Spleen (tissue), 11 donors: Measurements from ENCODE around the gene CCND3. TPM values are rescaled to one million over a fixed set of nuclear protein-coding genes. Genes with fewer than 3 reads are reported as not detected.
"Not testable (repeated sequence)": the region's sequence is repeated elsewhere in the genome, so short reads cannot be mapped to it uniquely, and the experiment has no call there.

Source experiments
- DNase-seq: peaks from one replicate; pipeline ENCODE4 v3.0.0-alpha.2; 2020
- H3K27ac ChIP-seq, 8 donors: fragments of 200-600 bp; sonication (generic) in 7 of 8; 1 replicate in 4 of 8; 2 replicates in 4 of 8; pipeline versions ENCODE4 v1.5.0 to v1.8.0; 2016 to 2021; ENCODE audit warnings: inconsistent platforms in 4 of 8, mild to moderate bottlenecking in 4 of 8, moderate library complexity in 1 of 8
- H3K27me3 ChIP-seq, 7 donors: fragments of 200-600 bp; sonication (generic) in 6 of 7; replicated peaks in 1 of 7; 1 replicate in 4 of 7; 2 replicates in 3 of 7; pipeline versions ENCODE4 v1.5.0 to v1.8.0; 2016 to 2021; ENCODE audit warnings: inconsistent platforms in 3 of 7, mild to moderate bottlenecking in 1 of 7
- H3K36me3 ChIP-seq, 6 donors: fragments of 200-600 bp; sonication (generic) in 5 of 6; 1 replicate in 4 of 6; 2 replicates in 2 of 6; pipeline versions ENCODE4 v1.5.0 to v1.8.0; 2016 to 2021; ENCODE audit warnings: inconsistent platforms in 2 of 6
- H3K4me1 ChIP-seq, 6 donors: fragments of 200-600 bp; sonication (generic) in 5 of 6; 1 replicate in 3 of 6; 2 replicates in 3 of 6; pipeline versions ENCODE4 v1.5.0 to v1.8.0; 2016 to 2021; ENCODE audit warnings: inconsistent platforms in 3 of 6
- H3K4me3 ChIP-seq, 8 donors: fragments of 200-600 bp; sonication (generic) in 7 of 8; 1 replicate in 4 of 8; 2 replicates in 4 of 8; pipeline versions ENCODE4 v1.5.0 to v1.8.0; 2016 to 2021; ENCODE audit warnings: inconsistent platforms in 4 of 8, mild to moderate bottlenecking in 4 of 8, moderate library complexity in 2 of 8
- H3K9me3 ChIP-seq, 8 donors: fragments of 200-600 bp; sonication (generic) in 7 of 8; 1 replicate in 4 of 8; 2 replicates in 4 of 8; pipeline versions ENCODE4 v1.5.0 to v1.8.0; 2016 to 2021; ENCODE audit warnings: inconsistent platforms in 4 of 8
- POLR2A ChIP-seq, 3 donors: fragments of 450-650 bp; IDR thresholded peaks; one replicate each; pipeline ENCODE4 v1.5.1; 2017; ENCODE audit warnings: antibody characterized with exemption in 3 of 3, mild to moderate bottlenecking in 1 of 3
- POLR2AphosphoS5 ChIP-seq, 3 donors: sonication (generic); formaldehyde crosslinking; IDR thresholded peaks; one replicate each; pipeline ENCODE4 v1.5.1; 2017; ENCODE audit warnings: antibody characterized with exemption in 3 of 3
- WGBS, 5 donors: extraction: QIAGEN DNeasy Blood & Tissue Kit in 3 of 5; methylation state at CpG; one replicate each; pipeline versions ENCODE4 v1.1.5 to v1.1.7; 2013 to 2018; 5-methylcytosine and 5-hydroxymethylcytosine counted together
- intact Hi-C: fragments of 100-400 bp; cut with DNase I; formaldehyde crosslinking; loops from one replicate; pipeline ENCODE4 v1.15.0; 2023; ENCODE audit warnings: low total_unique reads
- polyA plus RNA-seq, 3 donors: library from polyadenylated mRNA; stranded (reverse); fragments of 200-250 nt; gene quantifications; one replicate each; pipeline ENCODE4 v1.2.1, GENCODE V29; 2013
- total RNA-seq, 7 donors: library from RNA; depleted of rRNA in 3 of 7; stranded (reverse); fragments of >200 nt in 3 of 7; fragmentation: NEBNext Ultra II Directional in 4 of 7; extraction: Animal tissue kit (Norgen Biotek cat#: 25700) in 4 of 7; gene quantifications; one replicate each; pipeline versions ENCODE4 v1.1.0 to v1.2.1, GENCODE V29; 2016 to 2021
- TF ChIP-seq, protein P1 (sequence below), 11 experiments: fragments of 200-600 bp in 7 of 11; fragments of 450-650 bp in 4 of 11; sonication (generic) in 4 of 11; IDR thresholded peaks in 8 of 11; conservative IDR thresholded peaks in 3 of 11; 1 replicate in 7 of 11; 2 replicates in 4 of 11; pipeline versions ENCODE4 v1.4.0 to v1.8.0; 2016 to 2021; ENCODE audit warnings: antibody characterized with exemption in 11 of 11, inconsistent platforms in 4 of 11, mild to moderate bottlenecking in 1 of 11
- donor health status: healthy with polysubstance abuse.
- donor health status: DM: no; HTN: no; CAD: no; lungs with moderate emphysema.
- donor health status: DM: no; HTN: no; CAD: no.
- donor health status: Bipolar disorder and iron deficiency.
- donor health status: healthy.
- donor health status: DM: no; HTN: no; CAD: no.
- donor health status: DM: yes; HTN: yes; CAD: no.

CCND3 gene
- total and polyA plus RNA-seq, 10 donors = 115 to 531 (median 232) TPM

DNA sequence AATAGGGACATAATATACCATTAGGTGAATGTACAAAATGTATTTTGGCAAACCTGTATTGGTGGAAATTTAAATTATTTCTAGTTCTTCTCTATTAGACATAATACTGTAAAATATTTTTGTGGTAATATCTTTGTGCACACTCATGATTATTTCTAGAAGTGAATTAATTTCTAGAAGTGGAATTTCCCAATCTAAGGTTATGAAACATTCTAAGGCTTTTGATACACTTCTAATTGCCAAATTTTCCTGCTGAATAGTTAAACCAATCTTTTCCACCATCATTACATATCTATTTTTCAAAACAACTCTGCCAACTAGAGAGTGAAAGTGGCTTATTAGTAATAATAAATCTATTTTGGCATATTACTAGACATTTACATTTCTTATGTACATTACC, 1.8 kb upstream of the CCND3 start:
- DNase-seq = no peak
- intact Hi-C loops = no loop called here
- Histone ChIP-seq H3K4me3 (no peak overlapping the region), H3K4me1 (peaks cover 19 to 93% (median 54%) of the 10 kb centered on the region in 6 donors), H3K9me3 (no peaks in the 10 kb centered on the region), H3K27me3 (no peaks in the 10 kb centered on the region), H3K27ac (peak overlapping the region in 2 of 8 donors; percentile 2 to 96), H3K36me3 (peaks cover 0 to 40% (median 0%) of the 10 kb centered on the region in 6 donors)
- no peak for TF ChIP-seq POLR2AphosphoS5 (IDR thresholded peaks at IDR 0.05)
- TF ChIP-seq, protein P1, sequence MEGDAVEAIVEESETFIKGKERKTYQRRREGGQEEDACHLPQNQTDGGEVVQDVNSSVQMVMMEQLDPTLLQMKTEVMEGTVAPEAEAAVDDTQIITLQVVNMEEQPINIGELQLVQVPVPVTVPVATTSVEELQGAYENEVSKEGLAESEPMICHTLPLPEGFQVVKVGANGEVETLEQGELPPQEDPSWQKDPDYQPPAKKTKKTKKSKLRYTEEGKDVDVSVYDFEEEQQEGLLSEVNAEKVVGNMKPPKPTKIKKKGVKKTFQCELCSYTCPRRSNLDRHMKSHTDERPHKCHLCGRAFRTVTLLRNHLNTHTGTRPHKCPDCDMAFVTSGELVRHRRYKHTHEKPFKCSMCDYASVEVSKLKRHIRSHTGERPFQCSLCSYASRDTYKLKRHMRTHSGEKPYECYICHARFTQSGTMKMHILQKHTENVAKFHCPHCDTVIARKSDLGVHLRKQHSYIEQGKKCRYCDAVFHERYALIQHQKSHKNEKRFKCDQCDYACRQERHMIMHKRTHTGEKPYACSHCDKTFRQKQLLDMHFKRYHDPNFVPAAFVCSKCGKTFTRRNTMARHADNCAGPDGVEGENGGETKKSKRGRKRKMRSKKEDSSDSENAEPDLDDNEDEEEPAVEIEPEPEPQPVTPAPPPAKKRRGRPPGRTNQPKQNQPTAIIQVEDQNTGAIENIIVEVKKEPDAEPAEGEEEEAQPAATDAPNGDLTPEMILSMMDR (IDR thresholded peaks at IDR 0.05 in 8 of 11, conservative IDR thresholded peaks at IDR 0.05 in 3 of 11) = no peak
- TF ChIP-seq POLR2A (IDR thresholded peaks at IDR 0.05) = no peak

DNA sequence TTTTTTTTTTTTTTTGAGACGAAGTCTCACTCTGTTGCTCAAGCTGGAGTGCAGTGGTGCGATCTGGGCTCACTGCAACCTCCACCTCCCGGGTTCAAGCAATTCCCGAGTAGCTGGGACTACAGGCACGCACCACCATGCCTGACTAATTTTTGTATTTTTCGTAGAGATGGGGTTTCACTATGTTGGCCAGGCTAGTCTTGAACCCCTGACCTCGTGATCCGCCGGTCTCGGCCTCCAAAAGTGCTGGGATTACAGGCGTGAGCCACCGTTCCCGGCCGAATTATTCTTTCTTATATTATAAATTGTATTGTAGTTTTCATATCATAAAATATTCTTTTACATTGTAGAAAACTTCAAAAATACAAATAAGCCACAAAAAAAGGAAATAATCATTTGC, 1.3 kb upstream of the CCND3 start:
- H3K9me3 ChIP-seq, H3K27me3 ChIP-seq, H3K4me3 ChIP-seq, DNase-seq, intact Hi-C loops: not testable (repeated sequence)
- Histone ChIP-seq H3K27ac (peak overlapping the region in 5 of 8 donors; percentile 91 to 96 (median 91)), H3K4me1 (peaks cover 24 to 93% (median 58%) of the 10 kb centered on the region in 6 donors), H3K36me3 (peaks cover 0 to 46% (median 0%) of the 10 kb centered on the region in 6 donors)
- 84 to 92% (median 90%) methylated on average over 13 to 14 of the region's 14 CpGs for WGBS, 5 donors

DNA sequence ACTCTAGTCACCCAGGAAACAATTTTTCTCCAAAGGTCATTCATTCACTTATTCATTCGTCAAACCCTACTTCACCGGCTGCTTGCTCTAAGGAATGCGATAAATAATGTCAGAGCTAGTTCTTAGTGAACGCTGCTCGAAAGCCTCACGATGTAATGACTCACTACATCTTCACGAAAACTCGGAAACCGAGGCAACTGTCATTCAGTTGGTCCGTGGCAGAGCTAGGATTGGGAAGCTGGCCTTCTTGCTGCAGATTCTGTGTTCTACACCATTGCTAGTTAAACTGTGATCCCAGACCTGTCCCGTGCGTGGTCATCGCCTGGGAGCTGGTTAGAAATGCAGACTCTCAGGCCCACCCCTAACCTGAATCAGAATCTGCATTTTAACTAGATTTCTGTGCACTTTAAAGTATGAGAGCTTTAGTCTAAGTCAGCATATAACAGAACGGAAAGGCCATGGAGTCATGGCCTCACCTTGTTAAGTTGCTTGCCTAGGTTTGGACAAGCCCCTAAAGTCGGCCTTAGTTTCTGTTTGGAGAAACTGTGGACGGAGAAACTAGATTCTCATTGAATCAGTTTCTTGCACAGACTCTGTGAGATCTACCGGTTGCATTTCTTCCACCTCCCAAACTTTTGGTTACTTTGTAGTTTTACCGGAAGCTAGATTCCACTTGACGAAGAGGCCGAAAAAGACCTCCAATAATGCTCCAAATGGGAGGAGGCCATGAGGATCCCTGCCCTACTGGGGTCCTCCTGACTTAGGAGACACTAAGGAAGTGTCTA, 651 bp upstream of the CCND3 start:
- Histone ChIP-seq H3K4me3 (peak overlapping the region; percentile 55 to 99 (median 96)), H3K4me1 (peaks cover 30 to 93% (median 65%) of the 10 kb centered on the region in 6 donors), H3K9me3 (no peaks in the 10 kb centered on the region), H3K27me3 (no peaks in the 10 kb centered on the region), H3K27ac (peak overlapping the region in 7 of 8 donors; percentile 87 to 96 (median 91)), H3K36me3 (peaks cover 0 to 52% (median under 1%) of the 10 kb centered on the region in 6 donors)
- TF ChIP-seq, protein P1 (IDR thresholded peaks at IDR 0.05 in 8 of 11, conservative IDR thresholded peaks at IDR 0.05 in 3 of 11) = no peak
- TF ChIP-seq POLR2A (IDR thresholded peaks at IDR 0.05) (no peak), POLR2AphosphoS5 (IDR thresholded peaks at IDR 0.05) (peak in 1 of 3 donors; percentile 1)
- no peak for DNase-seq
- intact Hi-C loops = no loop called here
- WGBS, 5 donors = 33 to 39% (median 37%) methylated on average over 20 of the region's 20 CpGs

DNA sequence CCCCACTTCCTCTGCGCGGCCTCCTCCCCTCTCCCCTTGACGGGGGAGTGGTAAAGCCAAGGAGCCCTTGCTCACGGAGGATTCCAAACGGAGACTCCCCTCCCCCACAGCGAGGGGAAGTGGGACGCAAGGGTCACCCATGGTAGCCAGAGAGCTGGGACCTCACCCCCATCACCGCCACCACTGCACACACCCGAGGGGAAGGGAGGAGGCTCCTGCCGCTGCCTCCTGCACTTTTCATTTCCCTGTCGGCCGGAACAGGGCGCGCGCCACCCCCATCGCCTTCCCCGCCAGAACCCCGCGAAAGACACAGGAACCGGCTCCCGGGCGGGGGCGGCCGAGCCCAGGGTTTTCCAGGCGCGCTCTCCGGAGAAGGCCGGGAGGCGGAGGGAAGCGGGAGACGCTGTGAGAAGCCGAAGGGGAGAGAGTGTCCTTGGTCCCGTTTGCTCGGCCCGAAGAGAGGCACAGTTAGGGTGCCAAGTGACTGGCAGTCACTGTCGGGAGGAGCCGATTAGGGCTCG, 789 bp downstream of the CCND3 start:
- TF ChIP-seq POLR2AphosphoS5 (IDR thresholded peaks at IDR 0.05) = peak; percentile 29 to 73 (median 55)
- TF ChIP-seq, protein P1 (IDR thresholded peaks at IDR 0.05 in 8 of 11, conservative IDR thresholded peaks at IDR 0.05 in 3 of 11) = no peak
- H3K27me3 ChIP-seq = no peaks in the 10 kb centered on the region
- 0% methylated on average over 25 to 38 of the region's 38 CpGs for WGBS, 5 donors
- H3K9me3 ChIP-seq = no peaks in the 10 kb centered on the region
- H3K4me1 ChIP-seq = peaks cover 44 to 98% (median 79%) of the 10 kb centered on the region in 6 donors
- peak; percentile 89 for DNase-seq
- peak overlapping the region; percentile 55 to 99 (median 96) for H3K4me3 ChIP-seq
- peak overlapping the region; percentile 37 to 96 (median 91) for H3K27ac ChIP-seq
- peaks cover 0 to 58% (median 11%) of the 10 kb centered on the region in 6 donors for H3K36me3 ChIP-seq
- intact Hi-C loops = no loop called here
